Measurements from ENCODE around the gene TMEM178B.

The TMEM178B gene

GRCh38 chr7:141302617-141303016, 228.8 kb downstream of the TMEM178B start:
- ChIA-PET POLR2A (no interaction called here), CTCF (no interaction called here)
- Histone ChIP-seq H3K9me3 (ENCODE audit: control insufficient read depth, insufficient read depth, low read depth, low read length) (no peaks in the 10 kb centered on the region), H3K27ac (ENCODE audit: extremely low read depth, low read depth, low read length) (no peak overlapping the region), H3K4me1 (ENCODE audit: control insufficient read depth, insufficient read depth, low read length) (no peaks in the 10 kb centered on the region), H3K36me3 (ENCODE audit: control insufficient read depth in 2 of 2, insufficient read depth in 1 of 2, low read length in 2 of 2) (no peaks in the 10 kb centered on the region), H3K4me3 (ENCODE audit: low read depth, low read length) (no peak overlapping the region)
- TF ChIP-seq ZBTB44 (tag by site-specific recombination; IDR thresholded peaks at IDR 0.05) (no peak), KLF10 (tag by site-specific recombination; IDR thresholded peaks at IDR 0.05) (no peak), ZNF2 (tag by site-specific recombination; IDR thresholded peaks at IDR 0.05) (no peak), ZNF558 (tag by site-specific recombination; IDR thresholded peaks at IDR 0.05) (no peak), ZNF610 (tag by site-specific recombination; IDR thresholded peaks at IDR 0.05; ENCODE audit: borderline replicate concordance) (no peak), ZNF501 (tag by site-specific recombination; IDR thresholded peaks at IDR 0.05) (no peak), ZBTB20 (tag by site-specific recombination; IDR thresholded peaks at IDR 0.05) (no peak), PRDM1 (tag by site-specific recombination; IDR thresholded peaks at IDR 0.05) (no peak), ZNF24 (tag by site-specific recombination; IDR thresholded peaks at IDR 0.05) (no peak), ZNF837 (tag by site-specific recombination; IDR thresholded peaks at IDR 0.05) (no peak), ZNF324 (tag by site-specific recombination; IDR thresholded peaks at IDR 0.05) (no peak), ZNF623 (tag by site-specific recombination; IDR thresholded peaks at IDR 0.05) (no peak), ZNF223 (tag by site-specific recombination; IDR thresholded peaks at IDR 0.05) (no peak), ZEB2 (tag by site-specific recombination; IDR thresholded peaks at IDR 0.05) (no peak), YY1 (tag by site-specific recombination; IDR thresholded peaks at IDR 0.05) (no peak), TCF7L2 (IDR thresholded peaks at IDR 0.05; ENCODE audit: borderline replicate concordance, low read depth, low read length) (no peak), ZBTB26 (tag by site-specific recombination; optimal IDR thresholded peaks at IDR 0.05) (no peak)

- Histone ChIP-seq H3K9me3 (ENCODE audit: control insufficient read depth, insufficient read depth, low read depth, low read length) (no peaks in the 10 kb centered on the region), H3K36me3 (ENCODE audit: control insufficient read depth in 2 of 2, insufficient read depth in 1 of 2, low read length in 2 of 2) (no peaks in the 10 kb centered on the region), H3K4me3 (ENCODE audit: low read depth, low read length) (no peak overlapping the region), H3K4me1 (ENCODE audit: control insufficient read depth, insufficient read depth, low read length) (no peaks in the 10 kb centered on the region), H3K27ac (ENCODE audit: extremely low read depth, low read depth, low read length) (no peak overlapping the region)
- ChIA-PET CTCF (interaction anchor here (0.6 kb wide), 1 partner anchor 58 kb away, joined by 3 read pairs; no protein-coding TSS in a partner anchor), POLR2A (no interaction called here)
- TF ChIP-seq SCRT2 (tag by site-specific recombination; IDR thresholded peaks at IDR 0.05) (peak; percentile 63), ZNF362 (tag by site-specific recombination; IDR thresholded peaks at IDR 0.05) (no peak)
Observed at GRCh38 chr7:141304291-141304690, 230.4 kb downstream of the TMEM178B start.

- Histone ChIP-seq H3K9me3 (ENCODE audit: control insufficient read depth, insufficient read depth, low read depth, low read length) (no peaks in the 10 kb centered on the region), H3K27ac (ENCODE audit: extremely low read depth, low read depth, low read length) (no peak overlapping the region), H3K4me1 (ENCODE audit: control insufficient read depth, insufficient read depth, low read length) (no peaks in the 10 kb centered on the region), H3K36me3 (ENCODE audit: control insufficient read depth in 2 of 2, insufficient read depth in 1 of 2, low read length in 2 of 2) (no peaks in the 10 kb centered on the region), H3K4me3 (ENCODE audit: low read depth, low read length) (no peak overlapping the region)
- CTCF ChIA-PET, result no interaction called here
- POLR2A ChIA-PET, result no interaction called here
- TF ChIP-seq ZNF488 (tag by site-specific recombination; IDR thresholded peaks at IDR 0.05) (no peak), ZNF23 (tag by site-specific recombination; IDR thresholded peaks at IDR 0.05; ENCODE audit: borderline replicate concordance) (no peak), ZNF223 (tag by site-specific recombination; IDR thresholded peaks at IDR 0.05) (no peak), ZNF624 (tag by site-specific recombination; IDR thresholded peaks at IDR 0.05) (no peak), ZNF571 (tag by site-specific recombination; IDR thresholded peaks at IDR 0.05) (no peak), AEBP2 (tag by site-specific recombination; IDR thresholded peaks at IDR 0.05; ENCODE audit: borderline replicate concordance) (no peak), ZNF791 (tag by site-specific recombination; IDR thresholded peaks at IDR 0.05) (no peak), ZNF211 (tag by site-specific recombination; IDR thresholded peaks at IDR 0.05; ENCODE audit: low read depth) (no peak), ZNF121 (tag by site-specific recombination; IDR thresholded peaks at IDR 0.05) (no peak)
Observed at GRCh38 chr7:141306081-141306480, 232.2 kb downstream of the TMEM178B start.
